Stimulated activated CD4-positive, alpha-beta T cell treated with anti-CD3 and anti-CD28 coated beads, Interleukin-4, amount 100 ng/mL, for 1 hour (primary cell): ENCODE data around the gene LYSMD3.

Experiments
- DNase-seq: peaks from one replicate; pipeline ENCODE4 v3.0.0-alpha.2; 2020

Gene LYSMD3

GRCh38 chr5:90479611-90480385 lies 49.6 kb downstream of the LYSMD3 start:
- DNase-seq, result no peak

GRCh38 chr5:90477621-90478215 lies 51.7 kb downstream of the LYSMD3 start:
- no peak for DNase-seq

- DNase-seq, result no peak
These were observed 52.3 kb downstream of the LYSMD3 start for GRCh38 chr5:90477073-90477472.

- DNase-seq, result no peak
These were observed 53.0 kb downstream of the LYSMD3 start for GRCh38 chr5:90476391-90476790.

GRCh38 chr5:90475436-90475980 lies 53.9 kb downstream of the LYSMD3 start:
- DNase-seq, result no peak

- DNase-seq, result peak; percentile 93
These were observed 54.9 kb downstream of the LYSMD3 start, which contains the start of the genes MBLAC2 and POLR3G for GRCh38 chr5:90474235-90475107. TSS of gene MBLAC2 (minus strand) at chr5:90474771. CDS start at chr5:90474292, 479 bp downstream. TSS of gene POLR3G (plus strand) at chr5:90474864. CDS start at chr5:90485568, 10,704 bp downstream.

- DNase-seq, result peak; percentile 36
These were observed 55.8 kb downstream of the LYSMD3 start for GRCh38 chr5:90473396-90474234.

GRCh38 chr5:90472783-90473395 lies 56.5 kb downstream of the LYSMD3 start:
- no peak for DNase-seq
